GM23248 (cell line): ENCODE results near the gene SLC13A1. TPM values are rescaled to one million over a fixed set of nuclear protein-coding genes. Genes with fewer than 3 reads are reported as not detected.

Experiments used
- DNase-seq: peaks from one replicate; pipeline ENCODE4 v3.0.0-alpha.2; 2015
- H2AFZ ChIP-seq: fragments of 200-600 bp; sonication (generic); 2 replicates; pipeline ENCODE4 v1.6.1; 2016; ENCODE audit warnings: antibody characterized with exemption
- H3F3A ChIP-seq: fragments of 200-600 bp; sonication (generic); 2 replicates; pipeline ENCODE4 v1.6.1; 2016; ENCODE audit warnings: mild to moderate bottlenecking, antibody characterized with exemption, mixed run types; ENCODE audit not compliant: insufficient read depth
- H3K27ac ChIP-seq: fragments of 200-600 bp; sonication (generic); 2 replicates; pipeline ENCODE4 v1.5.1; 2016; ENCODE audit warnings: mild to moderate bottlenecking
- H3K27me3 ChIP-seq: fragments of 200-600 bp; sonication (generic); replicated peaks from 2 replicates; pipeline ENCODE4 v1.6.1; 2016; ENCODE audit warnings: mild to moderate bottlenecking; ENCODE audit not compliant: insufficient read depth
- H3K36me3 ChIP-seq: fragments of 200-600 bp; sonication (generic); 2 replicates; pipeline ENCODE4 v1.6.1; 2016; ENCODE audit warnings: low read depth, mild to moderate bottlenecking
- H3K4me1 ChIP-seq: fragments of 200-600 bp; sonication (generic); 2 replicates; pipeline ENCODE4 v1.6.1; 2016; ENCODE audit warnings: mild to moderate bottlenecking; ENCODE audit not compliant: insufficient read depth
- H3K4me2 ChIP-seq: fragments of 200-600 bp; sonication (generic); one replicate; pipeline ENCODE4 v1.6.1; 2016; ENCODE audit warnings: mild to moderate bottlenecking; ENCODE audit not compliant: unreplicated experiment
- H3K4me3 ChIP-seq: fragments of 200-600 bp; sonication (generic); 2 replicates; pipeline ENCODE4 v1.5.1; 2016; ENCODE audit warnings: mild to moderate bottlenecking
- H3K79me2 ChIP-seq: fragments of 200-600 bp; sonication (generic); 2 replicates; pipeline ENCODE4 v1.6.1; 2016; ENCODE audit warnings: mild to moderate bottlenecking; ENCODE audit not compliant: insufficient read depth
- H3K9ac ChIP-seq: fragments of 200-600 bp; sonication (generic); 2 replicates; pipeline ENCODE4 v1.6.1; 2016; ENCODE audit warnings: mild to moderate bottlenecking
- H3K9me2 ChIP-seq: fragments of 200-600 bp; sonication (generic); 2 replicates; pipeline ENCODE4 v1.6.1; 2016; ENCODE audit warnings: mixed run types, mild to moderate bottlenecking, moderate library complexity; ENCODE audit not compliant: insufficient read depth
- H3K9me3 ChIP-seq: fragments of 200-600 bp; sonication (generic); one replicate; pipeline ENCODE4 v1.6.1; 2017; ENCODE audit warnings: low read depth
- H4K20me1 ChIP-seq: fragments of 200-600 bp; sonication (generic); 2 replicates; pipeline ENCODE4 v1.6.0; 2016; ENCODE audit not compliant: insufficient read depth
- EZH2 ChIP-seq: fragments of 200-600 bp; sonication (generic); IDR thresholded peaks from 2 replicates; pipeline ENCODE4 v1.6.1; 2018; ENCODE audit warnings: antibody characterized with exemption, mild to moderate bottlenecking; ENCODE audit not compliant: insufficient read depth, poor library complexity, severe bottlenecking
- EZH2phosphoT487 ChIP-seq: fragments of 200-600 bp; sonication (generic); IDR thresholded peaks from 2 replicates; pipeline ENCODE4 v1.6.1; 2018; ENCODE audit warnings: antibody characterized with exemption, moderate library complexity, mild to moderate bottlenecking, low read depth; ENCODE audit not compliant: insufficient read depth
- WGBS, 2 experiments: methylation state at CpG; one replicate each; pipeline ENCODE4 v1.1.6; 2015 to 2017; ENCODE audit warnings: low lambda C conversion rate in 2 of 2, low coverage in 1 of 2; ENCODE audit errors: missing lambda C conversion rate in 2 of 2; 5-methylcytosine and 5-hydroxymethylcytosine counted together
- in situ Hi-C: fragments of 300-500 bp; cut with MboI; formaldehyde crosslinking; loops from 2 replicates; pipeline ENCODE4 v1.15.0; 2020
- polyA plus RNA-seq: library from polyadenylated mRNA; unstranded; fragments of >200 nt; fragmentation: Nextera tagmentation; extraction: Ambion mirVana; gene quantifications from 2 replicates; pipeline ENCODE4 v1.2.1, GENCODE V29; 2016
- total RNA-seq: library from RNA; depleted of rRNA; stranded (reverse); fragments of >200 nt; shearing (Covaris generic); gene quantifications from 2 replicates; pipeline ENCODE4 v1.2.3, GENCODE V29; 2014

Gene SLC13A1
- total and polyA plus RNA-seq, 2 experiments from 2014 or later: not detected

DNA sequence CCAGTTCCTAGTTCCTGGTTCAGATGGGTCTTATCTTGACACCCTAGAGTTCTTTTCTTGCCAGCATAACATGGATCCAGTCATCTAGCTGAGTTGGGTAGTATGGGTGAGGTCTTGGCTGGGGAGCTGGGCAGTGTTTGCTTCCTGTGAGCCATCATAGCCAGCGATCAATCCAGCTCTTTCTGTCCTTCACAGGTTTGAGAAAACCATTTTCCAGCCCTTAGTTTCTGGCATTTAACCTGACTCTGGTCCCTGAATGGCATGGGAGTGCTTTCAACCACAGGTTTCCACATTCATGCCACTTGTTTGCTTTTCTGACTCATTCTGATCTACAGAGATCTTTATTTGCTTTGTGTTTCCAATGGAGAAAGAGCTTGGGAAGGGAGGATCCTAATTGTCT, 8.6 kb downstream of the SLC13A1 start:
- Histone ChIP-seq H3K9ac (no peak overlapping the region), H3K9me2 (no peaks in the 10 kb centered on the region), H4K20me1 (no peaks in the 10 kb centered on the region), H3K4me1 (no peaks in the 10 kb centered on the region), H3K4me2 (no peak overlapping the region), H3F3A (no peaks in the 10 kb centered on the region), H3K79me2 (no peaks in the 10 kb centered on the region), H3K27me3 (no peaks in the 10 kb centered on the region), H2AFZ (no peak overlapping the region), H3K4me3 (no peak overlapping the region), H3K9me3 (no peaks in the 10 kb centered on the region), H3K36me3 (no peaks in the 10 kb centered on the region), H3K27ac (no peak overlapping the region)
- WGBS, 2 experiments: 0 to 14% methylated on average over 1 of the region's 1 CpG
- TF ChIP-seq EZH2phosphoT487 (no peak), EZH2 (no peak)
- DNase-seq: no peak
- in situ Hi-C loops: no loop called here

DNA sequence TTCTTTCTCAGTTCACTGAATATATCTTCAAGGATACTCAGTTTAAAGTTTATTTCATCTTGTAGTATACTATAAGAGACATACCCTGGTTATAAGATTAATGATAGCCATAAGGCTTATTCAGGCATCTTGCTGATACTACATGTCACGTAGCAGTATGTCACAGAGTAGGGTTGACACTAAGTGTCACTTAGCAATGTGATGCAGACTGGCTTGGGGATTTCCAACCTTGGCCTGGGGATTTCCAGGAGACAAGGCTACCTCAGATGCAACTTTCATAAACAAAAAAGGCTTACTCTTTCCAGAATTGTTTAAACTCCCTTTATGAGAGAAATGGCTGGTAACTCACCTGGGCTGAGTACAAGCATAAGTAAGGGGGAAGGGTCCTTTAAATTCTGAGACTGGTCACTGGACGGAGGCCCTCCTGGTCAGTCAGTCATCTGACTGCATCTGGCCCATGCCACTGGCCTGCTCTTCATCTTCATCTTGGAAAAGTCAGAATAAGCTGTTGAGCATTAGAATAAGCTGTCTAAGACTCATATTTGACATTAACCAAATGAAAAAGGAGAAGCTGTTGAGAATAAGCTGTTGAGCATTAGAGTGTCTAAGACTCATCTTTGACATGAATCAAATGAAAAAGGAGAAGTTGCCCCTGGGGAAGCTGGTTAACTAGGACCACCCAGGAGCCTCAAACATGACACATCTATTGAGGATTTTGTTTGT, 9.5 kb downstream of the SLC13A1 start:
- in situ Hi-C loops: no loop called here

DNA sequence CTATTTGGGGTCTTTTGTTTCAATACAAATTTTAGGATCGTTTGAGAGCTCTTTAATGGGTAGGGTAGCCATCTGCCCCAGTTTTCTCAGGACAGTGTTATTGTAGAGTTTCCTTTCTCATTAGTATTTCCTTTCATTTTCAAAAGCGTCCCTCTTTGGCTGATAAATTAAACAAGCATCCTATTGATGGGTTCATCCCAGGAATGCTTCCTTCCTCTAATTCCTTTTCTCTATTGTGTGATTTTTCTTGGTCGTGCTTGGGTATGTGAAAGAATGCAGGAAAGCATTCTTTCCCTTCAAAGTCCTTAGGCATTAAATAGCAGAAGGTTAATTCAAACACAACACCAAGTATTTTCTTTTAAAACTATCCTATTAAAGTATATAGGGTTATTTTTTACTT, 14.0 kb downstream of the SLC13A1 start:
- no peaks in the 10 kb centered on the region for H3K9me2 ChIP-seq
- H3K4me3 ChIP-seq: no peak overlapping the region
- no peaks in the 10 kb centered on the region for H3K79me2 ChIP-seq
- no peaks in the 10 kb centered on the region for H3F3A ChIP-seq
- no peak overlapping the region for H3K27ac ChIP-seq
- TF ChIP-seq EZH2phosphoT487: no peak
- no peak for TF ChIP-seq EZH2
- H3K4me1 ChIP-seq: no peaks in the 10 kb centered on the region
- in situ Hi-C loops: no loop called here
- no peaks in the 10 kb centered on the region for H4K20me1 ChIP-seq
- no peak overlapping the region for H3K9ac ChIP-seq
- no peak overlapping the region for H2AFZ ChIP-seq
- H3K4me2 ChIP-seq: no peak overlapping the region
- H3K27me3 ChIP-seq: no peaks in the 10 kb centered on the region
- H3K36me3 ChIP-seq: no peaks in the 10 kb centered on the region
- H3K9me3 ChIP-seq: no peaks in the 10 kb centered on the region
- DNase-seq: no peak
- 1 to 11% methylated on average over 3 of the region's 3 CpGs for WGBS, 2 experiments

More for the DNA sequence above, 9.5 kb downstream of the SLC13A1 start:
- Histone ChIP-seq H3K27ac (no peak overlapping the region), H3F3A (no peaks in the 10 kb centered on the region), H3K4me3 (no peak overlapping the region), H3K79me2 (no peaks in the 10 kb centered on the region), H3K4me2 (no peak overlapping the region), H3K9me3 (no peaks in the 10 kb centered on the region), H3K9ac (no peak overlapping the region), H4K20me1 (no peaks in the 10 kb centered on the region), H3K9me2 (no peaks in the 10 kb centered on the region), H3K36me3 (no peaks in the 10 kb centered on the region), H3K27me3 (no peaks in the 10 kb centered on the region), H2AFZ (no peak overlapping the region), H3K4me1 (no peaks in the 10 kb centered on the region)
- TF ChIP-seq EZH2 (no peak), EZH2phosphoT487 (no peak)
- 5 to 9% methylated on average over 2 of the region's 2 CpGs for WGBS, 2 experiments
- no peak for DNase-seq

DNA sequence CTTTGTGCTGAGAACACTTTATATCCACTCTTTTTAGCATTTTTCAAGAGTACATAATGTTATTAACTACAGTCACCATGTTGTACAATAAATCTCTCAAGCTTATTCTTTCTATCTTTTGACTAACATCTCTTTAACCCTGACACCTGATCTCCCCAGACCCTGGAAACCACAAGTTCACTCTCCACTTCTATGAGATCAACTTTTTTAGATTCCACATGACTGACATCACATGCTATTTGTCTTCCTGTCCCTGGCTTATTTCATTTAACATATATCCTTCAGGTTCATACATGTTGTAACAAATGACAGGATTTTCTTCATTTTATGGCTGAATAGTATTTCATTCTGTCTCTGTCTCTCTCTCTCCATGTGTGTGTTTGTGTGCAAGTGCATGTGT, 15.5 kb downstream of the SLC13A1 start:
- no peak overlapping the region for H3K9ac ChIP-seq
- no peaks in the 10 kb centered on the region for H3K9me3 ChIP-seq
- H4K20me1 ChIP-seq: no peaks in the 10 kb centered on the region
- no peak overlapping the region for H3K4me2 ChIP-seq
- no peaks in the 10 kb centered on the region for H3K36me3 ChIP-seq
- no peak overlapping the region for H3K27ac ChIP-seq
- H3K4me3 ChIP-seq: no peak overlapping the region
- H3F3A ChIP-seq: no peaks in the 10 kb centered on the region
- TF ChIP-seq EZH2phosphoT487 (no peak), EZH2 (no peak)
- in situ Hi-C loops: no loop called here
- H2AFZ ChIP-seq: no peak overlapping the region
- DNase-seq: no peak
- no peaks in the 10 kb centered on the region for H3K9me2 ChIP-seq
- no peaks in the 10 kb centered on the region for H3K27me3 ChIP-seq
- no peaks in the 10 kb centered on the region for H3K4me1 ChIP-seq
- no peaks in the 10 kb centered on the region for H3K79me2 ChIP-seq

DNA sequence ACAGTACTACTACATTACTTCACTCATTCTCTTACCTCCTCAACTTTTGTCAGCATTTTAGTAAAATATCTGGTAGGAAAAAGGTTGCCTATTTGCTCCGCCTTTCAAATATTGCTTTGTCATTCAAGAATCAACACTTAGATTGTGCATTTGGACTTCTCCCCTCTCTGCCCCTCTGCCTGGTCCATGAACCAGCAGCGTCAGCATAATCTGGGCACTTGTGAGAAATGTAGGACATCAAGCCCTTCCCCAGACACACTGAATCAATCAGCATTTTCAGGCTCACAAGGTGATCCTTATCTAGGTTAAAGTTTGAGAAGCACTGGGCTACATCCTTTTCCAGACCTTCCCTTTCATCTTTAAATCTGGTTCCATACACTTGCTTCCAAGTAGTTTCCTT, 16.3 kb downstream of the SLC13A1 start:
- 19 to 27% methylated on average over 2 of the region's 2 CpGs for WGBS, 2 experiments
- Histone ChIP-seq H2AFZ (no peak overlapping the region), H3K4me3 (no peak overlapping the region), H3K9me3 (no peaks in the 10 kb centered on the region), H3K36me3 (no peaks in the 10 kb centered on the region), H3K9ac (no peak overlapping the region), H4K20me1 (no peaks in the 10 kb centered on the region), H3K4me1 (no peaks in the 10 kb centered on the region), H3K27me3 (no peaks in the 10 kb centered on the region), H3F3A (no peaks in the 10 kb centered on the region), H3K9me2 (no peaks in the 10 kb centered on the region), H3K4me2 (no peak overlapping the region), H3K27ac (no peak overlapping the region), H3K79me2 (no peaks in the 10 kb centered on the region)
- TF ChIP-seq EZH2phosphoT487 (no peak), EZH2 (no peak)
- DNase-seq: no peak
- in situ Hi-C loops: no loop called here
